ENCODE results near the gene KCNJ12.
"Not testable (repeated sequence)": the region's sequence is repeated elsewhere in the genome, so short reads cannot be mapped to it uniquely, and the experiment has no call there.

Gene KCNJ12

GRCh38 chr17:21376081-21376758 lies at the start of gene KCNJ12:
Gene KCNJ12 (plus strand): TSS chr17:21376357. CDS start chr17:21415343, 38,986 bp downstream.
- DNase-seq = no peak

DNA sequence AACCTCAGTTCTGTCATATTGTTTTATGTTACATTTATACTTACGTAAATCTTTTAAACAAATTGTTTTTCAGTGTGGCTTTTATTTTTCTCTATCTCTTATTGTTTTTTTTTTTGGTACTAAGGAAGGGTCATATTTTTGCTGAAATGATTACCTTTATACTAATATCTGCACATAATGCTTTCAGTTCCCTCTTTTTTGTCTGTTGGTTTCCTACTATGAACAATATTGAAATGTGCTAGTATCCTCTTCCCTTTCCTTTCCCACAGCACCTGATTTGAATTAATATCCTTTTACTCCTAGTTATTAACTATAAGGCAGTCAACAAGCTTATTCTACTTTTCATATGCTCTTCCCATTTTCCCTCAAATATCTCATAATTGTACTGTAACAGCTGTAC lies 48.2 kb upstream of the KCNJ12 start:
- not testable (repeated sequence) for DNase-seq

- DNase-seq = not testable (repeated sequence)
Measured at GRCh38 chr17:21328778-21329177, 47.4 kb upstream of the KCNJ12 start.

- no peak for DNase-seq
Measured at GRCh38 chr17:21330436-21331160, 45.6 kb upstream of the KCNJ12 start.

GRCh38 chr17:21336541-21337294 lies 39.4 kb upstream of the KCNJ12 start:
- not testable (repeated sequence) for DNase-seq

DNA sequence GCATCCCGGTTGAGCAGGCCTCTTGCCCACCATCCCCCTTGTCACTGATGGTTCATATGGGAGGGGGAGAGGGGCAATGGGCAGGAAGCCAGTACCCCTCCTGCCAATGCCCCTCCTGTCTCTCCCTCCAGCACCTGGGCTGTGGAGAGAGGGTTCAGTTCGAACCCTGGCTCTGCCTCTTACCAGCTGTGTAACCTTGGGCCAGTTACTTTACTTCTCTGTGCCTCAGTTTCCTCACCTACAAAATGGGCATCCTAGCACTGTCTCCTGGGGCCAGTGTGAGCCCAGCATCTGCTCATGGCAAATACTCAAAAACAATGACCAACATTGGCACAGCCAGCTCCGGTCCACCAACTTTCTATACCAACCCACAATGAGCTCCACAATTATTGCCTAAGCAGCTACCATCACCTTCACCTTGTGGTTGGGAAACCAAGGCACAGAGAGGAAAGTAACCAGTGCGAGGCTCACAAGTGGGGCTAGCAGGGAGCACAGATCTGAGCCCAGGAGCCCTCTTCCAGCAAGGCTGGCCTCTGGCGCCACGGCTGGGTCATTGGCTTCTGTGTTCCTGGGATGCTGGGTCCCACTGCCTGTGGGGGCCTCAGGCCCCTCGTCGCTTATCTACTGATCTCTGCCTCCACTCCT lies 38.1 kb upstream of the KCNJ12 start:
- not testable (repeated sequence) for DNase-seq

DNA sequence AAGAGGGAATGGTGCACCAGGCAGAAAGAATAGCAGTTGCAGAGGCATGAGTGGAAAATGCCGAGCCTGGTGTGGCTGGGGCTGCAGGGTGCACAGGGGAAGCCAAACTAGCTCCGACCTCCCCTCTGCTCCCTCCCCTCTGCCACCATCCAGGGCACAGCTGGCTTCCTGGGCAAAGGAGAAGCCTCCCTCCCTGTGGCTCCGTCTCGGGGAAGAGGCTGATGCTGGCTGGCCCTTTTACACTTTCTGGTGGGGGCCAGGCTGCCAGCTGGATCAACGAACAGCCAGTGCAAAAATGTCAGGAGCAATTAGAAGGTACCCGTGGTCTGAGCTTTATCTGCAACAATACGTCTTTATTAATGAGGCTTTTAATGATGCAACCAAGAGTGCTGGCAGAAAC lies 37.1 kb upstream of the KCNJ12 start:
- DNase-seq = no peak

DNA sequence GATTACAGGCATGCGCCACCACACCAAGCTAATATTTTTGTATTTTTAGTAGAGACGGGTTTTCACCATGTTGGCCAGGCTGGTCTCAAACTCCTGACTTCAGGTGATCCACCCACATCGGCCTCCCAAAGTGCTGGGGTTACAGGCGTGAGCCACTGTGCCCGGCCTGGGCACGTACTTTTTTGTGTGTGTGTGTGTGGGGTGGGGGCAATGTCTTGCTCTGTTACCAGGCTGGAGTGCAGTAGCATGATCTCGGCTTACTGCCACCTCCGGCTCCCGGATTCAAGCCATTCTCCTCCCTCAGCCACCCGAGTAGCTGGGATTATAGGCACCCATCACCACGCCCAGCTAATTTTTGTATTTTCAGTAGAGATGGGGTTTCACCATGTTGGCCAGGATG lies 36.6 kb upstream of the KCNJ12 start:
- DNase-seq = not testable (repeated sequence)

DNA sequence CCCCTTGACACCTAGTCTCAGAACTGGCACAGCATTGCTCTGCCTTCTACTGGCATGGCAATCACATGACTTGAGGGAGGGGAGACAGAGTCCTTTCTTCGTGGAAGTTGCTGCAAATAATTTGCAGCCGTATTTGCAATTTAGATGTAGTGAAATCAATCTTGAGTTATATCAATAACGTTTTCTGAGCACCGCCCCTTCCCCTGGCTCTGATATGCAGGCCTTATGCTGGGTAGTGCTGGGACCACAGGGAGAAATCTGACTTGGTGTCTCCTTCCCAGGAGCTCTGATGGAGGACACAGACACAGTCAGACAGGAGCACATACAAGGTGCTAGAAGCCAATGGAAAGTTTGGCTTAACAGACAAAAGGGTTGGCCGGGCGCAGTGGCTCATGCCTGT lies 35.8 kb upstream of the KCNJ12 start:
- not testable (repeated sequence) for DNase-seq

- DNase-seq = not testable (repeated sequence)
Measured at GRCh38 chr17:21341279-21341678, 34.9 kb upstream of the KCNJ12 start.

DNA sequence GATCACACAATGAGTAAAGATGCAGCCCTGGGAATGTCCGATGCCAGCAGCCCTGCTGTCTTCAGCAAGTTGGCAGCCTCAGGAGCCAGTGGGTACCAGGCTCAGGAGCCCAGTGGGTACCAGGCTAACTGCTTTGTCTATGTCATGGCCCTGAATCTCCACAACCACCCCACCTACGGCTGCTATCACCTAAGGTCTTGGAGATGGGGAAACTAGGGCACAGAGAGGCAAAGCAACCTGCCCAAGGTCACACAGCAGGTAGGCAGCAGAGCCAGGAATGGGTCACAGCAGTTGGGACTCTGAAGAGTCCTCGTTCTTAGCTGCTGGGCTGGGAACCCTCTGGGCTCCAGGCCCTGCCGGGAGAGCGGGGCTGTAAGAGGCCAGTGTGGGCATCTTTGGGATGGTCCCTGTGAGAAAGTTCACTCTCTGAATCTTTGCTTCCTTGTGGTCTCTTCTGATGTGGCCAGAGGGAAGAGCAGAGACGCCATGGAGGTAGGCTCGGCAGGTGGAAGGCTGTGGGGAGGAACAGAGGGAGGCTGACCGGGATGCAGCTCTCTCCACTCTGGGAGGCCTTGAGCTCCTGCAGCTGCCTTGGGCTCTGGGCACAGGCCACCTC lies 34.1 kb upstream of the KCNJ12 start:
- not testable (repeated sequence) for DNase-seq

GRCh38 chr17:21343061-21343949 lies 32.9 kb upstream of the KCNJ12 start:
- not testable (repeated sequence) for DNase-seq

DNA sequence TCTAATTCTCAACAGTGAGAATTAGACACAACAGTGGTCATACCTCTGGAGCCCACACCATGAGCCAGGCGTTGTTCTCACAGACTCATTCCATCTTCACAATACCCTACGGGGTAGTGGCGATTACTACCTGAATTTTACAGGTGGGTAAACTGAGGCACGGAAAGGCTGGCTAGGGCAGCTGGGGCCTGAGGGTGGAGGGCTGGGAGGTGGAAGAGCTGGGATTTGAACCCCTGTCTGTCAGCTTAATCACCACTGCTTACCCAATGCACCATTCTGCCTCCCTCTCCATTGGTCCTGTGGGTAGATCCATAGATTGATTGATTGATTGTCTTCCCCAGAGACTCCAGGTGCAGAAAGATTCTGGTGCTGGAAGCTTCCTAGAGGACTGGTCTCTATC lies 31.4 kb upstream of the KCNJ12 start:
- DNase-seq = not testable (repeated sequence)

- DNase-seq = no peak
Measured at GRCh38 chr17:21345236-21345635, 30.9 kb upstream of the KCNJ12 start.

DNA sequence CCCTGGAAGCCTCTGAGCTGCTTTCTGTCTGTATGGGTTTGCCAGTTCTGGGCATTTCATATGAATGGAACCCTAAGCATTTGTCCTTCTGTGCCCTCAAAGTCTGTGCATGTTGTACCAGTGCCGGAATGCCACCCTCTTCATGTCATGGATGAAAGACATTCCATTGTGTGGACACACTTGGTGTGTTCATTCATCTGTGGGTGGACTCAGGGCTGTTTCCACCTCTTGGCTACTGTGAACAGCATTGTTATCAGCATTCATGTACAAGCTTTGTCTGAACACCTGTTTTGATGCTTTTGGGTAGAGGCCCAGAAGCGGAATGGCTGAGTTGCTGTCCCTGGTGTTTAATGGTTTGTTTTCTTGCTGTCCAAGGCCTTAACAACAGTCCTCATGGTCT lies 30.1 kb upstream of the KCNJ12 start:
- DNase-seq = not testable (repeated sequence)

GRCh38 chr17:21346651-21347250 lies 29.4 kb upstream of the KCNJ12 start:
- DNase-seq = not testable (repeated sequence)

GRCh38 chr17:21347660-21348059 lies 28.5 kb upstream of the KCNJ12 start:
- DNase-seq = not testable (repeated sequence)

DNA sequence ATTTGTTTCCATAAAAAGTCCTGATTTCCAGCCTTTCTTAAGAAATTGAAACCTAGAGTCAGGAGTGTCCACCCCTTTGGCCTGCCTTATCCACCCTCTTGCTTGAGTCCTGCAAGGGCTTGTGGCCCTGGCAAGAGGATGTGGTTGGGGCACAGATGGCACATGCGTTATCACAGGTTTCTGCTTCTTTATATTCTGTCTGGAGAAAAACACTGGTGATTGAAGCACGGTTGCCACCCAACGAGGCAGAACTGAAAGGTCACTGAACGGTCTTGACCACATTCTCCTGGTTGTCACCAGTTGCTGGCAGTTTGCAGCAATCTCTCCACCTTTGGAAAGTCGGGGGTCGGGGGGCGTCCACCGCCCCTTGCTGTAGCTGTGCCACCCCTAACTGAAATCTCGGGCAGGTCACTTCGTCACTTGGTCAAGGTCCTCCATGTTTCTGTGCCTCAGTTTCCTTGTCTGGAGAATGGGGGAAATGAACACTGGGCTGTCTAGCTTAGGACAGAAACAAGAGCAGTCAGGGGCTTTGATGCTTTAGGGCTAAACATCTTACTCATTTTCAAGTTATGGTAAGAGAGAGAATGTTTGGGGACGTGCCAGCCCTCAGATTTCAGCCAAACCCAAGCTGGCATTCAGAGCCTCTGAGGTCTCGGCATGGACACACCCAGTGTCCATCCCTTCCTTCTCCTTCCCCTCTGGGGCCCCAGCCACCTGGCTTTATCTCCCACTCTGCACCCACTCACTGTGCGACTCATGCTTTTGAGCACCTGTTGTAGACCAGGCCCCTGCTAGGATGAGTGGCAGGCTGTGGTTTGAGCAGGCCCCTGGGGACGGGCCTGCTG lies 27.9 kb upstream of the KCNJ12 start:
- DNase-seq = not testable (repeated sequence)

DNA sequence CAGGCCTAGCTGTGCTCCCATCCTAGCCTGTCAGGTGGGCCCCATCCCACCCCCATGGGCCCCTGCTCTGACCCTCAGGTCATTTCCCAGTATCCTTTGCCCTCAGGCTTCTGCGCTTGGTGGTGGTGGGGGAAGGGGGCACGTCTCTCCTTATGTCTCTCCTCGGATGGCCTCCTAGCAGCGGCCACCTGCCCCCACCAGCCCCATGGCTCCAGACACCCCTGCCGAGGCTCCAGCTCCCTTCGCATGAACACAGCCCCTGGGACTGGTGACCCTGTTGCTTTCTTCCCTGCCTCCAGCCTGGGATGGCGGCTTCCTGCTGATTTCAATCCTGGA lies 27.3 kb upstream of the KCNJ12 start:
- DNase-seq = not testable (repeated sequence)

- DNase-seq = not testable (repeated sequence)
Measured at GRCh38 chr17:21349358-21350050, 26.7 kb upstream of the KCNJ12 start.
